ENCODE results near the gene PRSS53.
A peak's percentile ranks its signal among the peaks of the same experiment; 100 is the strongest.
"Not testable (repeated sequence)": the region's sequence is repeated elsewhere in the genome, so short reads cannot be mapped to it uniquely, and the experiment has no call there.

The PRSS53 gene

DNA sequence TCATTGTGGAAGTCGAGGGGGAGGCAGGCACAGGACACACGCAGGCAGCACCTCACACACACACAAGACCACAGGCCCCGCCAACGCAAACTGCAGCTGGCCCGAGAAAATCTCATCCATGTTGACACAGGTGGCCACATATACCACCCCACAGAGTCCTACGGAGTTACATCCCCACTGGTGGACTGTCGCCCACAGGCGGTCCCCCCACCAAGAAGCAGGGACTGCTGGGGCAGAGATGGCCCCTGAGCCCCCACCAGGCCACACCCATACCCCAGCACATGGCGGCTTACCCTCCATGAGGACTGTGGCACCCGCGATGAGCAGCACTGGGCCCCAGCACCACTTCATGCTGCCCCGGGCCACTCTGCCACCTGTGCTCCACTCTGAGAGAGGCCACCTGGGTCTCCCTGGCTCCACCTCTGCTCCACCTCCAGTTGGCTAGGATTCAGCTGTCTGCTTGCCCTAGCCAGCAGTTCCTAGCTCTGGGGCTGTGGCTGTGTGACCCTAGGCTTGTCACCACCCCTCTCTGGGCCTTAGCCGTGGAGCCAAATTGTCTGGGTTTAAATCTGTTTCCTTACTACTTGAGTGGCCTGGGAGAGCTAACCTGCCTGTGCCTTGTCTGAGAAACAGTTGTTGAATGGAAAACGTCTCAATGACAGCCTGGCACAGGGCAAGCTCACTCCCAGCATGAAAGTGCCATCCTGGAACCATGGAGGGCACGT lies at the start of gene PRSS53:
TSS of gene PRSS53 (minus strand) at position 485 of the 725 bp plus-strand sequence. CDS start at position 351, 134 bp downstream.
- DNase-seq = no peak

DNA sequence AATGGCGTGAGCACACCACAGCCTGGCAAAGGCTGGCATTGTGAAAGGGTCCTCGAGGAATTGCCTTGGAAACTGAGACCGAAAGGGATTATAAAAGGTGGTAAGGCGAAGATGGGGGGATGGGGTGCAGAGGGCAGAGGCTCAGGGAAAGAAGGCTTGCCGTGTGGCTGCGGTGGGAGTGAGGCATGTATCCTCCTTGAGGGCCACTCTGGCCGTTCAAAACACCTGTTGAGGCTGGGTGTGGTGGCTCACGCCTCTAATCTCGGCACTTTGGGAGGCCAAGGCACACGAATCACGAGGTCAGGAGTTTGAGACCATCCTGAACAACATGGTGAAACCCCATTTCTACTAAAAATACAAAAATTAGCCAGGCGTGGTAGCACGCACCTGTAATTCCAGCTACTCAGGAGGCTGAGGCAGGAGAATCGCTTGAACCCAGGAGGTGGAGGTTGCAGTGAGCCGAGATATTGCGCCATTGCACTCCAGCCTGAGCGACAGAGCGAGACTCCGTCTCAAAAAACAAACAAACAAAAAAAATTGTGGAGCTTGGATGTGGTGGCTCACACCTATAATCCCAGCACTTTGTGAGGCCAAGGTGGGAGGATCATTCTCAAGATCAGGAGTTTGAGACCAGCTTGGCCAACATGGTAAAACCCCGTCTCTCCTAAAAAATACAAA lies 48.2 kb upstream of the PRSS53 start:
- not testable (repeated sequence) for DNase-seq

- no peak for DNase-seq
Measured at GRCh38 chr16:31136287-31136662, 47.5 kb upstream of the PRSS53 start.

GRCh38 chr16:31135535-31136286 lies 47.0 kb upstream of the PRSS53 start, which contains the start of gene PRSS8:
TSS of gene PRSS8 (minus strand) at chr16:31135727. CDS start at chr16:31135498, 229 bp downstream.
- DNase-seq = peak; percentile 2

- peak; percentile 78 for DNase-seq
Measured at GRCh38 chr16:31134625-31135534, 46.1 kb upstream of the PRSS53 start.

DNA sequence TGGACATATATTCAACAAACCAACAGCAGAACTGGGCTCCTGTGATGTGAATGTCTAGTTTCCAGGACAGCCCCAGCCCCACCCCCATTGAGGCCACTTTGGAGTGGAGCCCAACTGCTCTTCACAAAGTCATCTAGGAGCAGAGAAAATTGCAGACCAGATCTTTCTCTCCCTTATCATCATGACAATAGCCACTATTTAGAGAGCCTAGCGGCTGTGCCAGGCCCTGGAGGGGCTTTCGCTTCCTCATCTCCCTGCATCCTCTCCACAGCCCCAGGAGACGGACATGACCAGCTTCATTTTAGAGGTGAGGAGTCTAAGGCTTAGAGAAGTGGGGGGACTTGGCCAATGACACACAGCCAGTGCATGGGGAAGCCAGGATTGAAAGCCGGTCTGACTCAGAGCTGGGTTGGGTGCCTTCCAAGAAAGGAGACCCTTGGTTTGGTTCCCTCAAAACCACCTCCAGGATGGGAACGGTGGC lies 45.4 kb upstream of the PRSS53 start:
- DNase-seq = peak; percentile 5

GRCh38 chr16:31133046-31133501 lies 44.3 kb upstream of the PRSS53 start:
- DNase-seq = no peak

GRCh38 chr16:31132303-31132979 lies 43.7 kb upstream of the PRSS53 start:
- no peak for DNase-seq

DNA sequence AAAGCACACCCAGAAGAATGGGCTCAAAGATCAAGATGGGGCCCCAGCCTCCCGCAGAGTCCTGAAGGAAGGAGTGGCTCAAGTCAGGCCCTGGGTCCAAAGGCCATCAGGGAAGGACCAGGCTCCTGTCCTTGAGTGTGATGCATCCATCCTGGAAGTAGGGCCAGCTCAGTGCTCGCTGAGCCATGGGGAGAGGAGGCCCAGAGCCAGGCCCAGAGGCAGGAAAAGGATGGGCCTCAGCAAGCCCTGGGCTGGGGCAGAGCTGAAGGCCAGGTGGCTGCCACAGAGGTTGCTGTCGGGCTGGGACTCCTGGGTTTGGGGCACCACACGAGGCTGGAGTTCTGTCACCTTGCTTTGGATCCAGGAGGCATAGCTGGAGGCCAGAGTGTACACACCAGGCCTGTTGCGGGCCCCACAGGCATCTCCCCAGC lies 43.1 kb upstream of the PRSS53 start:
- no peak for DNase-seq

DNA sequence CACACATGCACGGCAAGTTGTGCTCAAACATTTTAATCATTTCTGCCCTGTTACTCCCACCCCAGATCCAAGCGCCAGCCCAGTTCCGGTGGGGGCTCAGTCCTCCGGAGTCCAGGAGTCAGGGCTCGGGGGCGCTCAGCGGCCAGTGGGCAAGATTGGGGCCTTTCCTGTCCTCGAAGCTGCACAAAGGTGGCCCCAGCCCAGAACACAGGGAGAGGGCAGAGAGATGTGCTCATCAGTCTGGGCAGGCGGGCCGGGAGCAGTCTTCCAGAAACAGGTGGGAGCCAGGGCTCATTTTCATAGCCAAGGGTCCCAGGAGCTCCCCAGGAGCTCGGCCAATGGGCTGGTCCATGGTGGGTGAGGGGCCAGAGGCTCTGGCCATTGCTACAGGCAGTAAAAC lies 42.7 kb upstream of the PRSS53 start:
- no peak for DNase-seq

GRCh38 chr16:31130899-31131298 lies 42.2 kb upstream of the PRSS53 start:
- DNase-seq = no peak

- no peak for DNase-seq
Measured at GRCh38 chr16:31130336-31130891, 41.7 kb upstream of the PRSS53 start.

DNA sequence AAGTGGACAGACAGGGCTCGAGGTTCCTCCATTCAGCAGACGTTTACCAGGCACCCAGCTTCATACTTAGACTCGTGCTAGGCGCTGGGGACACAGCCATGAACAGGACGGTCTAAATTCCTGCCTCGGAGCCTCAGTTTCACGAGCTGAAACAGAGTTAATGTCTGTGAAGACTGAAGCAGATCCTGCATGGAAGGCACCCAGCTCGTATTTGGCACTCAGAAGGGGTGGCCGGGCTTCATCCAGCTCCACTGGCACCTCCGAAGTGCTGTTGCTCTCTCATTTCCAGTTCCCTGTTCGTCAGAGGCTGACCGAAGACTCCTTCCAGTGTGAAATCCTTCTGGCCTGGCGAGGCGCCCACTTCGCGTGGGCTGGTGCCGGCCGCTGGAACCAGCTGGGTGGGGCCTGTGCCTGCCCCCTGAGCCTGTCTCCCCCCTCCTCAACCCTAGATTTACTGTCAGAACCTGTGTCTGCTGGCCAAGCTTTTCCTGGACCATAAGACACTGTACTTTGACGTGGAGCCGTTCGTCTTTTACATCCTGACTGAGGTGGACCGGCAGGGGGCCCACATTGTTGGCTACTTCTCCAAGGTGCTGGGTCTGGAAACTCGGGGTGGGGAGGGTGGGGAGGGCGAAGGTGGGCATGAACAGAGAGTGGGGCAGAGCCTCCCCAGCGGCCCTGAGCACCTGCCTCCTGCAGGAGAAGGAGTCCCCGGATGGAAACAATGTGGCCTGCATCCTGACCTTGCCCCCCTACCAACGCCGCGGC lies 41.0 kb upstream of the PRSS53 start:
- DNase-seq = no peak

DNA sequence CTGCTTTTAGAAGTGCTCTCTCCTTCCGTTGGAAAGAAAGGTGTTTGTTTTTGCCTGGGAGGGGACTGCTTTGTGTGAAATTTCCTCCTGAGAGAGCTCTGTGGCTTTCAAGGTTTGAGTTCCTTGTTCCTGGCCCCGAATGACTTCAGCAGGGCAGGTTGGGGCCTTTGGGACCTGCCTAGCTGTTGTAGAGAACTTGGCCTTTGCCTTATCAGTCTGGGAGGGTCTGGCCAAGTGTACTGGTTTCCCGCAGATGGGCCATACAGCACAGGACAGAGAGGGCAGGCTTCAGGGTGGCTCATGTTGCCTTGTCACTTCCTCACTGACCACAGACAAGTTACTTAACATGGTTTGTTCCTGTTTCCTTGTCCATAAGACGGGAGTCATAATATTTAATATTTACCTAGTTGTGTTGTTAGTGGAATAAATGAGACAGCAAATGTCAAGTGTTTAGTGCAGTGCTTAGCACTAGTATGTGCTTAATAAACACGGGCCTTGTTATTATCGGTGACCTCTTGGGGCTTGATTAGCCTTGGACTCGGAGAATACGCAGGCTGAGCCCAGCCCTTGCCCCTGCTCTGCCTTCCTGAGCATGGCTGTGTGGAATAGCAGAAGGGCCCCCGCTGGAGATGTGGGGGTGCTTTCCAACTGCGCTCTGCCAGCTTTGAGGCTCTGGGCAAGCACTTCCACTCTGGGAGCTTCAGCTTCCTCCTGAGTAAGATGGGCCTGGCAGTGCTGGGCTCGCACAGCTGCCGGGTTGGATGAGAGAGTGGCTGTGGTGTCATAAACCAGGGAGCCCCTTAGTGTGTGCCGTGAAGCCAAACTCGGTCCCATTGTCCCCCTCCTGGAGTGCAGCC lies 40.2 kb upstream of the PRSS53 start:
- no peak for DNase-seq

DNA sequence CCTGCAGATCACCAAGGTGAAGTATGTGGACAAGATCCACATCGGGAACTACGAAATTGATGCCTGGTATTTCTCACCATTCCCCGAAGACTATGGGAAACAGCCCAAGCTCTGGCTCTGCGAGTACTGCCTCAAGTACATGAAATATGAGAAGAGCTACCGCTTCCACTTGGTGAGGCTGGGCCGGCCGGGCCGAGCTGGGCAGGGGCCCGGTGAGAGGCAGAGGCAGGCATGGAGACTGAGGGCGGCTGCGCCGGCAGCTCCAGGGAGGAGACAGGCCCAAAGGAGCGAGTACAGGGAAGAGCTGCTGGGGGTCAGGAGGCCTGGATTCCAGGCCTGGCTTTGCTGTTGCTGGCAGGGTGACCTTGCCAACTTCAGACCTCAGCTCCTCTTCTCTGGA lies 38.4 kb upstream of the PRSS53 start:
- no peak for DNase-seq

- no peak for DNase-seq
Measured at GRCh38 chr16:31125844-31126243, 37.1 kb upstream of the PRSS53 start.

DNA sequence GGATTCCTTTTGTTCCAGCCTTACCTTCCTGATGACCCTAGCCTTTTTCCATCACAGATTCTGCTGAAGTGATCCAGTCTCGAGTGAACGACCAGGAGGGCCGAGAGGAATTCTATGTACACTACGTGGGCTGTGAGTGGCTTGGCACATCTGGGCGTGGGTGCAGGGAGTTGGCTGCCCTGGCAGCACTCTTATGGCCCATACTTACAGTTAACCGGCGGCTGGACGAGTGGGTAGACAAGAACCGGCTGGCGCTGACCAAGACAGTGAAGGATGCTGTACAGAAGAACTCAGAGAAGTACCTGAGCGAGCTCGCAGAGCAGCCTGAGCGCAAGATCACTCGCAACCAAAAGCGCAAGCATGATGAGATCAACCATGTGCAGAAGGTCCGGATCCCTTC lies 31.4 kb upstream of the PRSS53 start:
- DNase-seq = no peak

DNA sequence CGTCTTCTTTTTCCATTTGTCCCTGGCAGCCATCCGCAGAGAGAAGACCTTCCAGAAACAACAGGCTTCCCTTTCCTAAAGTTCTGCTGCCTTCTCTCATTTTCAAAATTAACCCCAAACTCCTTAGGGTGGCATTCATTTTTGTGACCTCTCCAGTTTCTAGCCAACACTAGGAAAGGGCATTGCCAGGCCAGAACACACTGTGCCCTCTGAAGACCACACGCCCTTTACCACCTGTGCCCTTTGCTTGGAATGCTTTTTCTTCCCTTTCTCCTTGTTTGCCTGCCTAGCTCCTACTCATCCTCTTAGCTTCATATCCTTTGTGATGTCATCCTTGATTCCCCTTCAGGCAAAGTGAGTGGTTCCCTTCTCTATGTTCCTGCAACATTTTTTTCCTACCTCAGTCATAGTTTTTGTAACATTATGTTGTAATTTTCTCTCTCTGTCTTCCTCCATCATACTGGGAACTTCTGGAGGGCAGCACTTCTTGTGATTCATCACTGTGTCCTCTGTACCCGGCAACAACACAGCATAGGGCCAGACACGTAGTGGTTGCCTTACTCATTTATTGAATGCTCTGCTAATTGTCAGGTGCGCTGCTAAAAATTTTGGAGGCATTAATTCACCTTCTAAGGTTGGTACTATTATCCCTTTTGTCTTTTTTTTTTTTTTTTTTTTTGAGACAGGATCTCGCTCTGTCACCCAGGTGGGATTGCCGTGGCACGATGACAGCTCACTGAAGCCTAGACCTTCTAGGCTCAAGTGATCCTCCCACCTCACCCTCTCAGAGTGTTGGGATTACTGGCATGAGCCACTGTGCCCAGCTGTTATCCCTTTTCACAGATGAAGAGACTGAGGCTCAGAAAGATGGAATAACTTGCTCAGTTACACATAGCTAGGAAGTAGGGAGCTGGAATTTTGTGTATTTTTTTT lies 29.7 kb upstream of the PRSS53 start:
- no peak for DNase-seq

All from NCI-H1105 (cell line).